HG02678 (cell line): ENCODE data around the gene ATP2A2.
"Not testable (repeated sequence)": the region's sequence is repeated elsewhere in the genome, so short reads cannot be mapped to it uniquely, and the experiment has no call there.

Source experiments
- ATAC-seq: cut with Tn5 transposase; IDR thresholded peaks from one replicate; pipeline ENCODE4 v1.9.1; 2021; ENCODE audit warnings: mild to moderate bottlenecking, moderate library complexity; ENCODE audit not compliant: unreplicated experiment

The ATP2A2 gene

DNA sequence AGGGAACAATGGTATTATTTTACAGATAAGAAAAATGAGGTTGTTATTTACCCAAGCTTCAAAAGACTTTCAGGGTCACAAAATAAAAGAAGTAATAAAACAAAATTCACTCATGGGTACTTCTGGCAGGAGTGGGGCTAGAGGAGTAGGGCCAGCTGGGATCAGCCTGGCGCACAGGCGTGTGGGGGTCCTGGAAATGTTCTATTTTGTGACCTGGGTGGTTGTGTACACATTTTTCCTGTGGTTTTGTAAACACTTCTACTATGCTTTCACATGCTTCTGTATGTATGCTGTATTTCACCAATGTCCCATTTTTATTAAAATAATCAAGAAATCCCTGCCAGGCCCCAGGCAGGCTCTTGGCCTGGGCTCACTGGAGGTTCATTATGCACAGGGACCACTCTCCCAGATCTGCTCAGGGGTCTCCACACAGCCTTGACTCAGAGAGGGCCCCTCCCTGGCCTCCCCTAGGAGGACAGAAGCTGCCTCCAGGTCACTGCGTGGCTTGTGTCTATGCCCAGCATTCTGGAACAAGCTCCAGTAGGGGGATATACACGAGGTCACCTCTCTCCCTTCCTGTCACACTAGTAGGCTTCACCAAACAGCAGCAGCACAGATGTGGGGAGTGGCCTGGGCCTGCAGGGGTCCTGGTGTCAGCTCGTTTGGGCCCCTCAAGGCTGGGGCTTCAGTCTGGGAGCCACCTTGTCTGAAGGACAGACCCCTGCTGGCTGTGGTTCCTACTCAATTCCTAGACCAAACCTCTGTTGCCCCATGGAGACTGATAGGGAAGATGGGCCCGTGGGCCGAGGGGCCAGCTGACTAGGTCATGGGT lies 84.7 kb downstream of the ATP2A2 start:
- no peak for ATAC-seq

DNA sequence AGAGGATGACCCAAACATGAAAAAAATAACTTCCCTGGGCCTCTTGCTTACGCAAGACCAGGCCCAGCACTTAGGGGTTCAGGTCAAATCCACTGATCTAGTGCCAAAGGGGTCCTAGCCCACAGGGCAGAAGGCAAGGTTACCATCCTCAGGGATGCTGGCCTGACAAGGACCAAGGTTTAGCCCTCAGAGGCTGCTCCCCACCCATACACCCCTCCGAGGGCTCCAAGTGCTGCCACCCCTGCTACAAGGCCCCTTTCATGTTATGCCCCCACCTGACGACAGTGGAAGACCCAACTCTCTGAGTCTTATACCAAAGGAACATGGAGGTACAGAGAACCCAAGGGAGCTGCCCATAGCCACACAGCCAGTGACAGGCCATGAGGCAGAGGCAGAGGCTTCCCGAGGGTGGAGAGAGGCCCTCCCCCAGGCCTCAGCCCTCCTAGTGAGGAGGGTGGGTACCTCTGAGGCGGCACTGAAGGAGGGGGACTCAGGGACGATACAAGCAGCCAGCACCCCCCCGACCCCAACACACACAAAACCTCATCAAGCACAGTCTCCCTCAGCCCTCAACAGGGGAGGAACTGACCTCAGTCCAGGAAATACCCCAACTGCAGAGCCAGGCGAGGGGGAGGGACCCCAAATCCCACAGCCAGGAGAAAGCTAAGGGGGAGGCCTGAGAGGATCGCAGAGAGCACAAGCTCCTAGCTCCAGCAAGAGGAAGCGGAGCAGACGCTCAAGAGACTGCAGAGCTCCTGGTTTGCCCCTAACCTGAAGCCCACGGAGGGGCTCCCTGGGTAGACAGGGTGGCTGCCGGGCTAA lies 85.5 kb downstream of the ATP2A2 start:
- ATAC-seq = no peak

DNA sequence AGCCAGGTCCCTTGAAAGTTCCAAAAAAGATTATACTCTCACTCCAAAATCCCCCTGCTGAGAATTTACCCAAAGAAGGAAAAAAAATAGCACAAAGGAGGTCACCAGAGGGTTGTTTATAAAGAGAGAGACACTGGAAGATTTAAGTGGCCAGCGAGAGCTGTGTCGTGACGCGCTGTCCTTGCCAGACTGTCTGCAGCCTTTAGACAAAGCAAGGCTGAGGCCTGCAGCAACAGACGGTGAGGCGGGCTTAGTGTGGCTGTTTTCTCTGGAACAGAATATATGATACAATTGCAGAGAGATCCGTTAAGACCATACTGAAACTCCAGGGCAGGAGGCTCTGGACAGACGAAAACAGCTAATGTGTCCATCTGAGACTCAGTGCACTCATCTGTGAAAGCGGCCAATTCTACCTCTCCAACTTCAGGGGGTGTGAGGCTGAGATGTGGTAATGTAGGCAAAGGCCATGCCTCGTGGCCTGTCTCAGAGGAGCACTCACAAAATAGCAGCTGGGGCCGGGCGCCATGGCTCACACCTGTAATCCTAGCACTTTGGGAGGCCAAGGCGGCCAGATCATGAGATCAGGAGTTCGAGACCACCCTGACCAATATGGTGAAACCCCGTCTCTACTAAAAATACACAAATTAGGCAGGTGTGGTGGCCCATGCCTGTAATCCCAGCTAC lies 86.3 kb downstream of the ATP2A2 start:
- no peak for ATAC-seq

DNA sequence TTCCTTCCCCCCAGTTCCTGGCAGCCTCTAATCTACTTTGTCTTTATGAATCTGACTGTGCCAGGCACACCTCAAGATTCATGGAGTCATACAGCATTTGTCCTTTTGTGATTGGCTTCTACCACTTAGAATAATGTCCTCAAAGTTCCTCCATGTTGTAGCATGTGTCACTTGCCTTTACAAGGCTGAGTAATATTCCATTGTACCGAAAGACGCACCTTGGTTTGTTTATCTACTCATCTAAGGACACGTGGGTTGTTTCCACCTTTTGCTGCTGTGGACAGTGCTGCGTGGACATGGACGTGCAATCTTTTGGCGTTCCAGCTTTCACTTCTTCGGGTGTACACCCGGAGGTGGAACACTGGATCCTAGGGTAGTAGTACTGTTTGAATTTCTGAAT lies 88.9 kb downstream of the ATP2A2 start:
- no peak for ATAC-seq

DNA sequence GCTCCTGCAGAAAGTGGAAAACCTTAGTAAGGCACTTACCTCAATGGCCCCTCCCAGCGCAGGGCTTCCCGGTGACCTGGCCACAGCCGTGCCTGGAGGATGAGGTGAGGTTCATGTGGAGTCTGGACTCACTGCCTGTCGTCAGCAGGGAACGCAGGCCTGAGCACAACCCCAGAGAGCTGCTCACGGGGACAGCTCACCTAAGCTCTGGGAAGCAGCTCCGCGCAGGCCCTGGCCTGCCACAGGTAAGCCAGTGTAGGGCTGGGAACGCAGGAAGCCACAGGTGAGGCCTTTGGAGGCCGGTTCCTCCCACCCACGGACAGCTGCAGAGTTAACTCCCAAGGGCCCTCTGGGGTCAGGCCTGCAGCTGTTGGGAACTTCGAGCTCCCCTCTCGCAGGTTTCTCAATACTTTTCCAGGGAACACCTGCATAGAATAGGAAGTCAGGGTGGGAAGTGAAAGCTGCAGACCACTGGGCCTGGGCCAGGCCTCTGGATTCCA lies 89.7 kb downstream of the ATP2A2 start:
- no peak for ATAC-seq

DNA sequence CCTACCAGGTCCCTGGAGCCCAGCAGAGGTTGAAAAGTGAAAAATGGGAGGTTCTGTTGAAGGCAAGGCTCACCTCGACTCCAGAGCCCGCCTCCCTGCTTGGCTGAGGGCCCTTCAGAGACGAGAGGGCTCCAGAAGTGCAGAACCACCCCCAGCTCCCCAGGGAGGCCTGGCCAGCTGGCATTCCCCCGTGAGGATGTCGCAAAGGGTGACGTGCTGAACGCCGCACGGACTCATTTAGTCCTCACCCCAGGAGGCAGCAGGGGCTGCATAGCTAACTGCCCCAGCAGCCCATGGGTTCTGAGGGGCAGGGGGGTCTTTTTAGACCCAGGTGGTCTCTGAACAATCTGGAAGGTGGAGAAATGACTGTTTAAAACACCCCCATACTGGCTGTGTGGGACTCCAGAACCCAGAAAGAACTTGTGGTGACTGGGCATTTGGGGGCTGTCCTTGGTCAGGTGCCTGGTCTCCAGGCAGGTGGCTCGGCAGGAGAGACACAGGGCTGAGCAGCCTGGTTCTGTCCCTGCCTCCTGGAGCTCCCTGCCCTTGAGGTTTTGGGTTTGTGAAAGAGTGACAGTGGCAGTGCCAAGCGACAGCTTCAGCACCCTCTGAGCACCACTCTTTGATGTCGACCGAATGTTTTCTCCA lies 90.5 kb downstream of the ATP2A2 start:
- ATAC-seq = peak; percentile 79

DNA sequence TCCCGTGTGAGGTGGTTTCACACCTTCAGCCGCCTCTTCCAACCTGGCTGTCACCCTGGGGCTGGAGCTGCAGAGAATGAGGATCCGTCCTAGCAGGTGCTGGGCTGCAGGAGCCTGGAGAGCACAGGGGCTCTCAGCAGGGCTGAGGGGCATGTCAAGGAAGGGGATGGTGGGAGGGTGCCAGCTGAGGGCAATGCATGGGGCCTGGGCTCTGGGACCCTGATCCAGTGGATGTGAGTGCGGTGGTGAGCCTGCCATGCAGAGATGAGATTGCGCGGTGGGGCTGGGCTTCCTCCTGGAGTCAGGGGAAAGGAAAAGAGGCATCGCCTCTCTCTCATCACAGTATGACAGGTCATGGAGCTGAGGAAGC lies 91.0 kb downstream of the ATP2A2 start:
- no peak for ATAC-seq

DNA sequence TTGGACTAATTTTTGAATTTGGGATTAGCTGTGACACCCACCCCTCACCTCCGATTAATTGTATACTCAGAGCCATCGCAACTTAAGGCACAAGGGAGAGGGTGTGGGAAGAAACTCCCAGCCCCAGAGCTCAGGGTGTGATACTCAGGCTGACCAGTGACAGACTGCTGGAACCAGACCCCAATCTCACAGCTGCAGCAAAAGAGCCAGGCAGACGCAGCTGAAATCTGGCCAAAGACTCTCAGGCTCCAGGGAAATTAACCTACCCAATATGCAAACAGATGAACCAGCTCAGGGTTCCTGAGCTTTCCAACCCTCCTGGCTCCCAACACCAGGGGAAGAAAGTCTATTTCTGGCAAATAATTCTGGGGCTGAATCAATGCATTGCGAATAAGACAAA lies 92.0 kb downstream of the ATP2A2 start:
- no peak for ATAC-seq

DNA sequence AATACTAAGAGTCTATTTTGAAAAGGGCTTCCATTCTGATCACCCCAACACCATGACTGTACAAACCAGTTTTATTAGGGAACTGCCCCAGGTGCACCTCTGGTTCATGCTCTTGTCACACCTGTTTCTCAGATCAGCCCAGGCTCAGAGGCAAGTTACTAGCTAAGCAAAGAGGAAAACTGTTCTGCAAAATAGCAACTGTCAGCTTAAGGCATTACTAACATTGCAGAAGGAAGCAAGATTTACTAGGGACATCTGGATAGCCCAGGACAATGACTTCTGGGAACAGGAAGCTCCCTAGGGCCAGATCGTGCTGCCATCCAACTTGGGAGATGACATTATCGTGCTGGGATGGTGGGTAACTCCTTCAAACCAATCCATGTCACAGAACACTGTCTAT lies 92.4 kb downstream of the ATP2A2 start:
- no peak for ATAC-seq

DNA sequence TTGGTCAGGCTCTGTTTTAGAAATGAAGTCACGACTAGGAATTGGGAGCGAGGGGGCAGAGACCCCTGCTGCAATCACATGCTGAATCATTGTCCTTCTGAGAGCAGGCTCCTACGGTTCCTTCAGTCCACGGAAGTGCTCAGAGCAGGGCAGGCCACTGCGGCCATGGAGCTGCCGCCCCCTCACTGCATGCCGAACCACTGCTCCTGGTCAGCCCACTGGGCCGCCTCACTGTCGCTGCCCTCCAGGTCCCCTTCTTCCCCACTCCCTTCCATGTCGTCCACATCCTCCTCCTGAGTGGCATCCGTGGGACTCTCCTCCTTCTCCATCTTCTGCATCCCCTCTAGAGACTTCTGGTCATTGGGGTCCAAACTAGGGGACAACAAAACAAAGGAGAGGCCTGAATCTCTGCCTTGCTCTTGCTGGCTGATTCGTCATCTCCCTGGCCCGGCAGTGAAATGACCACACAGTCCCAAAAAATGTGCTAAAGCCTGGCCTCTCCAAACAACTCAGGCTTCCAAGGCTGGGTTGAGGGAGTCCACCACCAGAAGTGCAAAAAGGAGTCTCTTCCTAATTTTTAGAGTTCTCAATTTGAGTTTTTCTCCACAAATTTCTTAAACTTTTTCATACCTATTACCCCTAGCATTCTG lies 93.0 kb downstream of the ATP2A2 start:
- no peak for ATAC-seq

DNA sequence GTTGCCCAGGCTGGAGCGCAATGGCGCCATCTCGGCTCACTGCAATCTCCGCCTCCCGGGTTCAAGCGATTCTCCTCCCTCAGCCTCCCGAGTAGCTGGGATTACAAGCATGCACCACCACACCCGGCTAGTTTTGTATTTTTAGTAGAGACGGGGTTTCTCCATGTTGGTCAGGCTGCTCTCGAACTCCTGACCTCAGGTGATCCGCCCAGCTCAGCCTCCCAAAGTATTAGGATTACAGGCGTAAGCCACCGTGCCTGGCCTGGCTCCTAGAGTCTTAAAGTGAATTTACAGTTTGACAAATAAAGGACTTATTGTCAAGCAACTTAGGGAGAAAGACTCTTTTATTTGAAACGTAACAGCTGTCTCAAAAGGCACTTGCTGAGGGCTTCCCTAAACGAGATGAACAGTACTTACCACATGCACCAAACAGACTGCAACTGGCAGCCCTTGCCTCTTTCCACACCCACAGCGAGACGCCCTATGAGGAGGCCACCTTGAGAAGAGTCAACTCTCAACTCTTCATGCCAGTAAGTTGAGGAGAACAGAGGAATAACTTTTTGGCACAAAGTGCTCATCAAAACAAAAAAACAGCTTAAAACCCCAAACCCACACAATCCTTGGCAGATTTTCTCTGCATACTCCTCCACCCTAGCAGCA lies 97.2 kb downstream of the ATP2A2 start:
- not testable (repeated sequence) for ATAC-seq

DNA sequence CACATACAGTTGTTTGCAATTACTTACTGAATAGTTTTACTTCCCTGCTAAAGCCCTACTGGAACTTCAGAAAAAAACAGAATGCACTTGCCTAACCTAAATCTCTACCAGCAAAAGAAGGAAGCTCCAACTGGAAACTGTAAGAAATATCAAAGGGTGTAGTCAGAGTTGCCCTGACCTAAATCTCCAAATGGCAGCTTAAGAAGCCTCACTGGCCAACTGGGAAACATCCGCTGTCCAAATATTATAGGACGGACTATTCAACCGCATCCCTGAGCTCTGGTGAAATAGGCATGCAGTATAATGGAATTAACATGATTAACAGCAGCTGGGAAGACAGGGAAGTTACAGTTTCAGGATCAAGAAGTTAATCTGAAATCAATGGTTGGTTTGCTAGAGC lies 98.2 kb downstream of the ATP2A2 start:
- no peak for ATAC-seq

DNA sequence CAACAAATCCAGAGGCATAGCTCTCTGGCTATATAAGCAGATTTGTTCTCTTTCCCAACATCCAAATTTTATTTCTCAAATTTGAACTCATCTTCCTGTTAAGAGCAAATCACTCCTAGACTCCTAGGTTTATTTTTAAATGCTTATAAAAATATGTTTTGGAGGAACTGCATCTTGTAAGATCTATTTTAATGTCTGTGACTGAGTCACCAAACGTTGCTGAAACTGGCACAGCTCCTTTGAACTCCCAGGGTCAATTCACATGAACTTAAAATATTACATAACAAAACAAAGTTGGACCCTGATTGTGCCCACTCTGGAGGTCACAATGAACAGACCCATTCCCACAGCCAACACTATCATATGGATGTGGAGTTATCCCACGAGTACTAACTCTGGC lies 98.6 kb downstream of the ATP2A2 start:
- no peak for ATAC-seq

DNA sequence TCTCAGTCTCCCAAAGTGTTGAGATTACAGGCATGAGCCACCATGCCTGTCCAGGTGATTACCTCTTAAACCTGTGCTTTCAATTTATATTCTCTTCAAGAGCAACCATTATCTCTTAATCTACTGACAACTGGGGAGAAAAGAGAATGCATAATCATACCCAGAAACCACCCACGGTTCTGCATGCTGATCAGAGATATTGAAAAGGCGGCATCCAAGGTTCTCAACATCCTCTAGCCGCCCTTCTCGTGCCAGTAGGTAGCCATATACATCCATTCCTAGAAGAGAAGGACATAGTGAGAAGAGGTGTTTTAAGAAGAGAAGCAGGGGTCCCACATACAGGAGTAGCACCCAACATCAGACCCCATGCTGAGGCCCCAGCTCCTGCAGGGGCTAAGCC lies 101.6 kb downstream of the ATP2A2 start:
- ATAC-seq = no peak
